Left ventricle myocardium inferior (tissue), 1 donor: ENCODE measurements around the gene METRN. TPM values are rescaled to one million over a fixed set of nuclear protein-coding genes. Genes with fewer than 3 reads are reported as not detected.

Experiments
- DNase-seq: peaks from one replicate; pipeline ENCODE4 v3.0.0-alpha.2; 2020
- H3K27ac ChIP-seq: fragments of 200-600 bp; replicated peaks from 2 replicates; pipeline ENCODE4 v1.8.0; 2021
- H3K27me3 ChIP-seq: fragments of 200-600 bp; 2 replicates; pipeline ENCODE4 v1.8.0; 2021; ENCODE audit warnings: low read depth
- H3K36me3 ChIP-seq: fragments of 200-600 bp; 2 replicates; pipeline ENCODE4 v1.8.0; 2021
- H3K4me1 ChIP-seq: fragments of 200-600 bp; 2 replicates; pipeline ENCODE4 v1.8.0; 2021
- H3K4me3 ChIP-seq: fragments of 200-600 bp; 2 replicates; pipeline ENCODE4 v1.8.0; 2021; ENCODE audit warnings: mild to moderate bottlenecking, moderate library complexity
- H3K9me3 ChIP-seq: fragments of 200-600 bp; replicated peaks from 2 replicates; pipeline ENCODE4 v1.8.0; 2021
- intact Hi-C: fragments of 100-400 bp; cut with micrococcal nuclease; formaldehyde crosslinking; loops from one replicate; pipeline ENCODE4 v1.11.0; 2022
- total RNA-seq: library from RNA; stranded (reverse); fragmentation: NEBNext Ultra II Directional; extraction: Animal tissue kit (Norgen Biotek cat#: 25700); gene quantifications from one replicate; pipeline ENCODE4 v1.2.1, GENCODE V29; 2021
- TF ChIP-seq, protein P1 (sequence below): fragments of 200-600 bp; IDR thresholded peaks from 2 replicates; pipeline ENCODE4 v1.8.0; 2021; ENCODE audit warnings: antibody characterized with exemption, mild to moderate bottlenecking, borderline replicate concordance
- donor health status: DM: no; HTN: yes; CAD: no; lungs with severe emphysema.

The METRN gene
- total RNA-seq, 1 donor from 2014 or later: 62.5 TPM

DNA sequence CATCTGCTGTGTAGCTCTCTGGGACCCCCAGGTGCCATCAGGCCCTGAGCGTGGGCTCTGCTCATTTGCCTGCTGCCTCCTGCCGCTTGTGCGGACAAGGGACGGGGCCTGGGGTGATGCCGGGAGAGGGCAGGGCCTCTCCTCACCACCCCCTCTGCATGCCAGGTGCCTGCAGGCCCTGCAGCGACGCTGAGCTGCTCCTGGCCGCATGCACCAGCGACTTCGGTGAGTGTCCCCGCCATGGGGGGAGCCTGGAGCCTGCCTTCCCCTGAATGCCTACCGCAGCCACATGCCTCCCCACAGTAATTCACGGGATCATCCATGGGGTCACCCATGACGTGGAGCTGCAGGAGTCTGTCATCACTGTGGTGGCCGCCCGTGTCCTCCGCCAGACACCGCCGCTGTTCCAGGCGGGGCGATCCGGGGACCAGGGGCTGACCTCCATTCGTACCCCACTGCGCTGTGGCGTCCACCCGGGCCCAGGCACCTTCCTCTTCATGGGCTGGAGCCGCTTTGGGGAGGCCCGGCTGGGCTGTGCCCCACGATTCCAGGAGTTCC lies 1.9 kb downstream of the METRN start:
- DNase-seq: no peak
- Histone ChIP-seq H3K27ac (no peak overlapping the region), H3K4me3 (peak overlapping the region; percentile 91), H3K4me1 (peaks cover 62% of the 10 kb centered on the region), H3K9me3 (no peaks in the 10 kb centered on the region), H3K36me3 (no peaks in the 10 kb centered on the region), H3K27me3 (no peaks in the 10 kb centered on the region)
- TF ChIP-seq, protein P1, sequence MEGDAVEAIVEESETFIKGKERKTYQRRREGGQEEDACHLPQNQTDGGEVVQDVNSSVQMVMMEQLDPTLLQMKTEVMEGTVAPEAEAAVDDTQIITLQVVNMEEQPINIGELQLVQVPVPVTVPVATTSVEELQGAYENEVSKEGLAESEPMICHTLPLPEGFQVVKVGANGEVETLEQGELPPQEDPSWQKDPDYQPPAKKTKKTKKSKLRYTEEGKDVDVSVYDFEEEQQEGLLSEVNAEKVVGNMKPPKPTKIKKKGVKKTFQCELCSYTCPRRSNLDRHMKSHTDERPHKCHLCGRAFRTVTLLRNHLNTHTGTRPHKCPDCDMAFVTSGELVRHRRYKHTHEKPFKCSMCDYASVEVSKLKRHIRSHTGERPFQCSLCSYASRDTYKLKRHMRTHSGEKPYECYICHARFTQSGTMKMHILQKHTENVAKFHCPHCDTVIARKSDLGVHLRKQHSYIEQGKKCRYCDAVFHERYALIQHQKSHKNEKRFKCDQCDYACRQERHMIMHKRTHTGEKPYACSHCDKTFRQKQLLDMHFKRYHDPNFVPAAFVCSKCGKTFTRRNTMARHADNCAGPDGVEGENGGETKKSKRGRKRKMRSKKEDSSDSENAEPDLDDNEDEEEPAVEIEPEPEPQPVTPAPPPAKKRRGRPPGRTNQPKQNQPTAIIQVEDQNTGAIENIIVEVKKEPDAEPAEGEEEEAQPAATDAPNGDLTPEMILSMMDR: no peak
- intact Hi-C loops: no loop called here

DNA sequence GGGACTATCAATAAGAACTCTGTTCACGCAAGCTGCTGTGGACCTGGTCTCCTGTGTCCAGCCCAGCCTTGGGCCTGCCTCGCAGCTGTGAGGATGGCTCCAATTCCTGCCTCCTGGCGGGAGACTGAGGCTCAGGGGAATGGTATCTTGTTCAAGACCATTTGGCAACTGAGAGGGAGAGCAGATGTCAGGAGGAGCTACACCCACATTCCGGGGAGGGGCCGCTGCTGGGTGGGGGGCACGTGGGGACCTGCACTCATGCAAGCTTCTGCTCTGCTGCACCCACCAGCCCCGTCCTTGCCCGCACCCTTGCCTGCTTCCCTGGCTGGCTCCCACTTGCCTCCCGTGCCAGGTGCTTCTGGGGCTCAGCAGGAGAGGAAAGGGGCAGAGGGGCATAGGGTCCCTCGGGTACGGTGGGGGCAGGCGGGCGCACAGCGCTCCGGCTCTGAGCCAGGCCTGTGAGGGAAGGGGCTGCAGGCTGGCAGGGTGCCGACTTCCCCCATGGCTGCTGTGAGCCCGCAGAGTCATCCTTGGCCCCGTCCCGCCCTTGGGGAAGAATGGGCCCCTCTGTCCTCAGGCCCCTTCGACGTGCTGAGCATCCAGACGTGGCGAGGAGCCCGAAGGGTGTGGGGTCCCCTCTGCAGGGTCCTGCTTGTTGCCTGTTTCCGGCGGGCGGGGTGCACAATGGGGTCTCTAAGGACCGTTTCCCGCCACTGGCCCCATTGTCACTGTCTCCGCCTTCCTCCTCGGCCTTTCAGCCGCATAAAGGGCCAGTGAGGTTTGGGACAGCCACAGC lies 2.7 kb downstream of the METRN start:
- Histone ChIP-seq H3K9me3 (no peaks in the 10 kb centered on the region), H3K27me3 (no peaks in the 10 kb centered on the region), H3K27ac (no peak overlapping the region), H3K36me3 (no peaks in the 10 kb centered on the region), H3K4me1 (peaks cover 65% of the 10 kb centered on the region), H3K4me3 (no peak overlapping the region)
- intact Hi-C loops: no loop called here
- no peak for DNase-seq
- TF ChIP-seq, protein P1: no peak

DNA sequence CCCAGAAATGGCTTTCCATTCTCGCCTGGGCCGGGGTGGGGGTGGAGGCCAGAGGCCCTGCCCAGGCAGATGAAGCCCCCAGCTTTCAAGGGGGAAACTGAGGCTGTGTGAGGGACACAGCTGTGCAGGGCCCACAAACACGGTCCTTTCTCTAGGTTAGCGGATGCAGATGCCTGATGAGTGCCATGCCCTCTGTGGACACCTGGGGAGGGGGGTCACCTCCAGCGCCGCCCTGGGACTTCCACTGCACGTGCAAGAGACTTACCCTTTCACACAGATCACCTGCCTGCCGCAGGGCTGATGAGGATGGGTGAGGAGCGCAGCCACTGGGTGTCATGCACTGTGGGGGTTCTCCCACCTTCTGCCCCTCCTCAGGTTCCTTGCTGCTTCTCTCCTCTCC lies 3.5 kb downstream of the METRN start:
- peaks cover 65% of the 10 kb centered on the region for H3K4me1 ChIP-seq

DNA sequence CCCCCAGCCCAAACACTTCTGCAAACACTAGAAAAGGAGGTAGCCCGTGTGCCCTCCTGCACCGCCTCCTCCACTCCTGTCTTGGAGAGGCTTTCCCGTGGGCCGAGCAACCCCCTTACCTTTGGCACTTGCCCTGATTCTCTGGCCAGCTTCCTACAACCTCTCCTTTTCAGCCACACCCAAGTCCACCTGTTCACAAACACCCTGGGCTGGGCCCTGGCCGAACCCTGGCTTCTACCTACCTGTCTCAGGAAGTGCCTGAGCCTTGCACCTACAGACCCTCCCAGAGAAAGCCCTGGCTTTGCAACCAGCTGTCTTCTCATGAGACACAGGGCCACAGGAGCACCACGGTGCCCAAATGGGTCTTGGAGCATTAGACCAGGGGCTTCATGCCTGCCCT lies 4.0 kb downstream of the METRN start:
- H3K9me3 ChIP-seq: no peaks in the 10 kb centered on the region
- H3K36me3 ChIP-seq: no peaks in the 10 kb centered on the region
- no peak overlapping the region for H3K27ac ChIP-seq
- DNase-seq: no peak
- H3K27me3 ChIP-seq: no peaks in the 10 kb centered on the region
- H3K4me3 ChIP-seq: no peak overlapping the region
- TF ChIP-seq, protein P1: no peak
- intact Hi-C loops: no loop called here
- H3K4me1 ChIP-seq: peaks cover 65% of the 10 kb centered on the region

More for the DNA sequence above, 3.5 kb downstream of the METRN start:
- intact Hi-C loops: no loop called here
- no peak for DNase-seq
- Histone ChIP-seq H3K36me3 (no peaks in the 10 kb centered on the region), H3K9me3 (no peaks in the 10 kb centered on the region), H3K4me3 (no peak overlapping the region), H3K27ac (no peak overlapping the region), H3K27me3 (no peaks in the 10 kb centered on the region)
- TF ChIP-seq, protein P1: no peak

DNA sequence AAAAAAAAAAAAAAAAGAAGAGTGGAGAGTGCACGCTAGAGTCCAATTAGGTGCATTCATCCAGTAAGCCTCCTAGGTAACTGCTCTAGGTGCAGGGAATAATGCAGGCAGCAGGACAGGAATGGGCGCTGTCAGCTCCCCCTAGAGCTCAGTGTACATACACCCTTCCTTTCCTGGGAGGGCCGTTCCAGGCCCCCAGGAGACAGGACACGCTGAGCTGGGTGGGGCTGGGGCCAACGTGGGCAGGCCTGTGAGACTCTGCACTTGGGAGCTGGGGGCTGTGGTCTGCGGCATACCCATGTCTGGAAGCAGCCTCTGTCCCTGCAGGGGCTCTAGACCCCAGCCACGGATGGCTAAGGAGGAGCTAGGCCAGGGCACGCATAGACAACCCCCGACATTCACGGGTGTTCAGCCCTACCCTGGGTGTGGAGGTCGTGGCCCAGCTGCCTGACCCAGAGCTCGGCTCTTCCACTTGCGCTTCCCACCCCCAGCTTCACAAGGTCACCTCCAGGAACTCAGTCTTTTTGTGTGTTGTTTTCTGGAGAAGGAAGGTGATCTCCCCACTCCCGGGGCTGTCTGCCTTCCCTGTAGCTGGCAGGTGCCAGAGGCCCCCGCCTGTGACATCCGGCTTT lies 5.0 kb downstream of the METRN start:
- TF ChIP-seq, protein P1: peak; percentile 21
- H3K9me3 ChIP-seq: no peaks in the 10 kb centered on the region
- H3K4me3 ChIP-seq: peak overlapping the region; percentile 96
- H3K27me3 ChIP-seq: no peaks in the 10 kb centered on the region
- intact Hi-C loops: no loop called here
- H3K27ac ChIP-seq: peak overlapping the region; percentile 97
- H3K4me1 ChIP-seq: peaks cover 57% of the 10 kb centered on the region
- H3K36me3 ChIP-seq: no peaks in the 10 kb centered on the region
- DNase-seq: no peak
